Measurements from ENCODE around the gene S100A13. TPM values are rescaled to one million over a fixed set of nuclear protein-coding genes. Genes with fewer than 3 reads are reported as not detected.

S100A13 gene
- total RNA-seq, 1 donor from 2014 or later: 83.0 TPM

DNA sequence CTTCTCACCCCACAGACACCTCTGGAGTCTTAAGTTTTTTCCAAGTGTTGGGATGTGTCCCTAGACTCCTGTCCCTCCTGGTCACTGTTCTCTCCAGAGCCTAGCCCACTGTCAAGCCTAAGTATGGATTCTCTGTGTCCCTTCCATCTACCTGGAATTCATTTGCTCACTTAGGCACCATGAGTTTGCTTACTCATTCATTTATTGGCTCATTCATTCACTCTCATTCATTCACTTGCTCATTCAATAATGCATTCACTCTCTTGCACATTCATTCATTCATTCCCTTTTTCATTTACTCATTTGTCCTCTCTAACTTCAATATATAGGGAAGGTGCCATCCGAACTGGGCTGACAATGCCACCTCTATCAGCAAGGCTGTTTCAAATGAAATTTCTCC is 15.9 kb downstream of the S100A13 start:
- ATAC-seq (no peak), DNase-seq (no peak)
- intact Hi-C loops (cut with DNase I): no loop called here
- Histone ChIP-seq H3K36me3 (peaks cover 15% of the 10 kb centered on the region), H3K9me3 (no peaks in the 10 kb centered on the region), H3K4me3 (peak overlapping the region; percentile 62), H3K4me1 (peaks cover 50% of the 10 kb centered on the region), H3K27me3 (ENCODE audit: low read depth) (no peaks in the 10 kb centered on the region), H3K27ac (no peak overlapping the region)
- TF ChIP-seq, protein P1, sequence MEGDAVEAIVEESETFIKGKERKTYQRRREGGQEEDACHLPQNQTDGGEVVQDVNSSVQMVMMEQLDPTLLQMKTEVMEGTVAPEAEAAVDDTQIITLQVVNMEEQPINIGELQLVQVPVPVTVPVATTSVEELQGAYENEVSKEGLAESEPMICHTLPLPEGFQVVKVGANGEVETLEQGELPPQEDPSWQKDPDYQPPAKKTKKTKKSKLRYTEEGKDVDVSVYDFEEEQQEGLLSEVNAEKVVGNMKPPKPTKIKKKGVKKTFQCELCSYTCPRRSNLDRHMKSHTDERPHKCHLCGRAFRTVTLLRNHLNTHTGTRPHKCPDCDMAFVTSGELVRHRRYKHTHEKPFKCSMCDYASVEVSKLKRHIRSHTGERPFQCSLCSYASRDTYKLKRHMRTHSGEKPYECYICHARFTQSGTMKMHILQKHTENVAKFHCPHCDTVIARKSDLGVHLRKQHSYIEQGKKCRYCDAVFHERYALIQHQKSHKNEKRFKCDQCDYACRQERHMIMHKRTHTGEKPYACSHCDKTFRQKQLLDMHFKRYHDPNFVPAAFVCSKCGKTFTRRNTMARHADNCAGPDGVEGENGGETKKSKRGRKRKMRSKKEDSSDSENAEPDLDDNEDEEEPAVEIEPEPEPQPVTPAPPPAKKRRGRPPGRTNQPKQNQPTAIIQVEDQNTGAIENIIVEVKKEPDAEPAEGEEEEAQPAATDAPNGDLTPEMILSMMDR (IDR thresholded peaks at IDR 0.05): no peak

- H3K27ac ChIP-seq: peak overlapping the region; percentile 90
- intact Hi-C loops (cut with DNase I): no loop called here
These were observed 16.4 kb downstream of the S100A13 start for GRCh38 chr1:153610811-153611301.

GRCh38 chr1:153610334-153610733 is 17.0 kb downstream of the S100A13 start:
- H3K27ac ChIP-seq: peak overlapping the region; percentile 90
- peaks cover 24% of the 10 kb centered on the region for H3K36me3 ChIP-seq
- no peaks in the 10 kb centered on the region for H3K9me3 ChIP-seq
- no peak for ATAC-seq
- TF ChIP-seq, protein P1 (IDR thresholded peaks at IDR 0.05): no peak
- DNase-seq: no peak
- H3K27me3 ChIP-seq (ENCODE audit: low read depth): no peaks in the 10 kb centered on the region
- H3K4me3 ChIP-seq: no peak overlapping the region
- H3K4me1 ChIP-seq: peaks cover 47% of the 10 kb centered on the region
- intact Hi-C loops (cut with DNase I): no loop called here

More at GRCh38 chr1:153610811-153611301, 16.4 kb downstream of the S100A13 start:
- H3K4me3 ChIP-seq: no peak overlapping the region
- no peak for ATAC-seq
- TF ChIP-seq, protein P1 (IDR thresholded peaks at IDR 0.05): no peak
- peaks cover 47% of the 10 kb centered on the region for H3K4me1 ChIP-seq
- no peak for DNase-seq
- H3K9me3 ChIP-seq: no peaks in the 10 kb centered on the region
- peaks cover 20% of the 10 kb centered on the region for H3K36me3 ChIP-seq
- H3K27me3 ChIP-seq (ENCODE audit: low read depth): no peaks in the 10 kb centered on the region

GRCh38 chr1:153609585-153609907 is 17.8 kb downstream of the S100A13 start:
- intact Hi-C loops (cut with DNase I): no loop called here
- Histone ChIP-seq H3K4me3 (peak overlapping the region; percentile 60), H3K27ac (peak overlapping the region; percentile 90), H3K9me3 (no peaks in the 10 kb centered on the region), H3K36me3 (peaks cover 28% of the 10 kb centered on the region), H3K4me1 (peaks cover 47% of the 10 kb centered on the region), H3K27me3 (ENCODE audit: low read depth) (no peaks in the 10 kb centered on the region)
- ATAC-seq: no peak
- no peak for DNase-seq
- TF ChIP-seq, protein P1 (IDR thresholded peaks at IDR 0.05): no peak

DNA sequence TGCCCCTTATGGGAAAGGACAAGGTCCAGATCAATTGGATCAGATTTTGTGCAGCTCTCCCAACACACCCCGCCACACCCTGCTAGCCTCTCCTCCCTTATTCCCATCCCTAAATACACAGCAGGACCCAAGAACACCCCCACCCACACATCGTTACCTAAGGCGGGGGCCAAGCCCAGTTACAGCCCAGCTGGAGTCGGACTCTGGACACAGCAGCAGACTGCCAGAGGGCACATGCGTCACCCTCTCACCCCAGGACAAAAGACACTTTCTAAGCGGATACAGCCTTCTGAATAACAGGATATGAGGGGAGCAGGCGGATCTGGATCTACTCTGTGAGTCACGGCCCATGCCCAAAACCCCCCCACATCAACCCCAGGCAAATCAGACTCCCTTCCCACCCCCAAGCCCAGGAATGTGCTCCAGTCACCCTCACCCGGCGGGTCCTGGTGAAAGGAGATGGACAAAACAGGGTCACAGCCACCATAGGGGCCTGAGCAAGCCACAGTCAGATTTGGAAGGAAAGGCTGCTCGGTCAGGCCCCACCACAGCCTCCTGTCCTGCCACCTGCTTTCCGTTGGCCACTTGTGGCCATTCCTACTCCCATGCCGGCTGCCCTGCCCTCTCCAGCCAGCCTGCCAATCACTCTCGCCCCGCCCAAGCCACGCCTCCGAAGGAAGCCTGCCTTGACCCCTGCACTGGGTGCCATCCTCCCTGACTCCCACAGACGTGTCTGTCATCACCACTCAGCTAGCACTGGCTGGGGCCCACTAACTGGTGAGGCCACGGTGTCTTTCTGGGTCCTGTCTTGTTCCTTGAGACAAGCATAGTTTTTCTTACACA is 18.3 kb downstream of the S100A13 start:
- Histone ChIP-seq H3K36me3 (peaks cover 28% of the 10 kb centered on the region), H3K27ac (peak overlapping the region; percentile 90), H3K27me3 (ENCODE audit: low read depth) (no peaks in the 10 kb centered on the region), H3K9me3 (no peaks in the 10 kb centered on the region), H3K4me1 (peaks cover 47% of the 10 kb centered on the region), H3K4me3 (peak overlapping the region; percentile 60)
- intact Hi-C loops (cut with DNase I): no loop called here
- peak; percentile 76 to 81 for ATAC-seq
- TF ChIP-seq, protein P1 (IDR thresholded peaks at IDR 0.05): no peak
- peak; percentile 89 for DNase-seq

Measured in lower lobe of right lung (tissue), 2 donors.